ENCODE data around the gene LAGE3.

The LAGE3 gene

DNA sequence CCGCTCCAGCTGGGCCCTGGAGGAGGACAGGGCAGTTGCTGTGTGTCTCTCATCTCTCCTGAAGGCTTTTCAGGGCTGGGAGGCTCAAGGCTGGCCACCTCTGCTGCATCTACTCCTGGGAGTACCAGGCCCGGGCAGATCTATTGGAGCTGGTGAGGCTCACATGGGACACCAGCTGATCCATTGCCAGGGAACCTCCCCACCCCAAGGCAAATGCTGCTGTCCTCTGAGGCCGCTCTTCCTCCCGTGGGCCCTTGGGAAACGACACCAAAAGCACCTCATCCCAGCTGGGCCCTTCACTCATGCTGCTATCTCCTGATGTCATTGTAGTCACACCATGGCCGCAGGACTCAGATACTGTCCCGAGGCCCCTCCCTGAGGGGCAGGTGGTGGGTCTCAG, 3.7 kb upstream of the LAGE3 start:
- Mint-ChIP-seq H3K27me3 (ENCODE audit: low read depth) (peaks cover 3% of the 10 kb centered on the region), H3K27ac (no peak overlapping the region), H3K4me1 (peaks cover under 1% of the 10 kb centered on the region), H3K4me3 (no peak overlapping the region), H3K36me3 (ENCODE audit: low read depth) (peaks cover 16% of the 10 kb centered on the region), H3K9me3 (peaks cover 11% of the 10 kb centered on the region)
- TF ChIP-seq, protein P1, sequence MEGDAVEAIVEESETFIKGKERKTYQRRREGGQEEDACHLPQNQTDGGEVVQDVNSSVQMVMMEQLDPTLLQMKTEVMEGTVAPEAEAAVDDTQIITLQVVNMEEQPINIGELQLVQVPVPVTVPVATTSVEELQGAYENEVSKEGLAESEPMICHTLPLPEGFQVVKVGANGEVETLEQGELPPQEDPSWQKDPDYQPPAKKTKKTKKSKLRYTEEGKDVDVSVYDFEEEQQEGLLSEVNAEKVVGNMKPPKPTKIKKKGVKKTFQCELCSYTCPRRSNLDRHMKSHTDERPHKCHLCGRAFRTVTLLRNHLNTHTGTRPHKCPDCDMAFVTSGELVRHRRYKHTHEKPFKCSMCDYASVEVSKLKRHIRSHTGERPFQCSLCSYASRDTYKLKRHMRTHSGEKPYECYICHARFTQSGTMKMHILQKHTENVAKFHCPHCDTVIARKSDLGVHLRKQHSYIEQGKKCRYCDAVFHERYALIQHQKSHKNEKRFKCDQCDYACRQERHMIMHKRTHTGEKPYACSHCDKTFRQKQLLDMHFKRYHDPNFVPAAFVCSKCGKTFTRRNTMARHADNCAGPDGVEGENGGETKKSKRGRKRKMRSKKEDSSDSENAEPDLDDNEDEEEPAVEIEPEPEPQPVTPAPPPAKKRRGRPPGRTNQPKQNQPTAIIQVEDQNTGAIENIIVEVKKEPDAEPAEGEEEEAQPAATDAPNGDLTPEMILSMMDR (IDR thresholded peaks at IDR 0.05; ENCODE audit: unreplicated experiment in 3 of 3) = no peak

- Mint-ChIP-seq H3K4me1 (no peaks in the 10 kb centered on the region), H3K4me3 (peak overlapping the region; percentile 6 to 60 (median 7)), H3K27ac (peak overlapping the region in 1 of 3 experiments; percentile 13), H3K36me3 (ENCODE audit: low read depth) (peaks cover 15% of the 10 kb centered on the region), H3K9me3 (peaks cover 10% of the 10 kb centered on the region), H3K27me3 (ENCODE audit: low read depth) (peaks cover 3% of the 10 kb centered on the region)
- TF ChIP-seq, protein P1 (IDR thresholded peaks at IDR 0.05; ENCODE audit: unreplicated experiment in 3 of 3) = no peak
Observed at GRCh38 chrX:154481911-154482601, 3.0 kb upstream of the LAGE3 start.

DNA sequence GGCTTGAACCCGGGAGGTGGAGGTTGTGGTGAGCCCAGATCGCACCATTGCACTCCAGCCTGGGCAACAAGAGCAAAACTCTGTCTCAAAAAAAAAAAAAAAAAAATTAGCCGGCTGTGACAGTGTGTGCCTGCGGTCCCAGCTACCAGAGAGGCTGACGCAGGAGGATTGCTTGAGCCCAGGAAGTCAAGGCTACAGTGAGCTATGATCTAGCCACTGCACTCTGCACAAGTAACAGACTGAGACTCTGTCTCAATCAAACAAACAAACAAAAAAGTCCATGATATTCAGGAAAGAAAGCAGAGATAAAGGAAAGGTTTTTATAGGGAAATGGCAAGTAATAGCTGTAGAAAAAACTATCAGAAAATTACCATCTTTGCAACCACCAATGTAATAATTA, 2.1 kb upstream of the LAGE3 start:
- Mint-ChIP-seq H3K27me3 (ENCODE audit: low read depth) (peaks cover 3% of the 10 kb centered on the region), H3K4me3 (peak overlapping the region in 1 of 3 experiments; percentile 18), H3K27ac (no peak overlapping the region), H3K9me3 (peaks cover 10% of the 10 kb centered on the region), H3K4me1 (no peaks in the 10 kb centered on the region), H3K36me3 (ENCODE audit: low read depth) (peaks cover 15% of the 10 kb centered on the region)
- TF ChIP-seq, protein P1 (IDR thresholded peaks at IDR 0.05; ENCODE audit: unreplicated experiment in 3 of 3) = no peak

DNA sequence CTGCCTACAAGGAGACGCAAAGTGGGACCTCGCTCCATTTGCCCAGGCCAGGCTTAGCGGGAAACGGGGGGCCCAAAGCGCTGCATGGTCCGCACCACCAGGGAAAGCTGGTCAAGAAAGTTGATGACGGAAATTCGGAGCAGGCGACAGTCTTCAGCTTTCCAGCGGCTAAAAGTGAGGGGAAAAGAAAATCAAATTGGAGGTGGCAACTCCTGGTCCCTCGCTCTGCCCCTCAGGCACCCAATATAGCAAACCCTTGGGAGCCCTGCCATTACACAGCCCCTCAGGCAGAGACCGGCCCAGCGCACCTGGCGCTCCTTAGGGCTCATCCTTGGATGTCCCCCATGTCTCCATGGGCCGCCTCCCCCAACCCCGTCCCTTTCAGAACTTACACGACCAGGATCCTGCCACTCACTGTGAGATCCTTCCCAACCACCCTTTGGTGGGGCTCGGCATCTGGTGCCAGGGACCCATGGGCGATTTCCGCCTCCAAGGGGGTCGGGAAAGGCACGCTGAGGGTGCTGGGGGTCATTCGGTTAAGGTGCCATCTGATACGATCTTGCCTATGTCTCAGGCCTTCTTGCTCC, 1.1 kb downstream of the LAGE3 start:
- Mint-ChIP-seq H3K4me3 (peak overlapping the region; percentile 83 to 87 (median 86)), H3K36me3 (ENCODE audit: low read depth) (peaks cover 21% of the 10 kb centered on the region), H3K4me1 (peaks cover 4% of the 10 kb centered on the region), H3K9me3 (peaks cover 19% of the 10 kb centered on the region), H3K27me3 (ENCODE audit: low read depth) (peaks cover 3% of the 10 kb centered on the region), H3K27ac (peak overlapping the region in 2 of 3 experiments; percentile 64 to 77)
- TF ChIP-seq, protein P1 (IDR thresholded peaks at IDR 0.05; ENCODE audit: unreplicated experiment in 3 of 3) = no peak

DNA sequence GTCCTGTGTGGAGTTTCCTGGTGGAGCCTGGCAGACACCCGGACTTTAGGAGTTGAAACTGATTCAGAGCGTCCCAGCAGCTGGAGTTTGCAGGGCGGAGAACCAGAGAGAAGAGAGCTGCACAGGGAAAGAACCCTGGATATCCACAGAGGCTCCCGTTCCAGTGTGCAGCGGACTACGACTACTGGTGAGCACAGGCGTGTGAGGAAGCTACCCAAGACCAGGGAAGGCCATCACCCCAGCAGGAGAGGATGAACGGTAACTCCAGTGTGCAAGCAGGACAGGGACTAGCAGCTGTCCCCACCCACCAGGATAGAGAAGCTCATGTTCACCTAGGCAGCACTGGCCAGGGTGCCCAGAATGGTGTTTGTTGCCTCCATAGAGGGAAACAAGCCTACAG, 2.3 kb downstream of the LAGE3 start:
- peaks cover 16% of the 10 kb centered on the region for H3K9me3 Mint-ChIP-seq
- TF ChIP-seq, protein P1 (IDR thresholded peaks at IDR 0.05; ENCODE audit: unreplicated experiment in 3 of 3) = no peak
- peaks cover 18% of the 10 kb centered on the region for H3K36me3 Mint-ChIP-seq (ENCODE audit: low read depth)
- no peak overlapping the region for H3K27ac Mint-ChIP-seq
- peak overlapping the region; percentile 11 to 70 (median 57) for H3K4me3 Mint-ChIP-seq
- H3K4me1 Mint-ChIP-seq = peaks cover 4% of the 10 kb centered on the region
- H3K27me3 Mint-ChIP-seq (ENCODE audit: low read depth) = no peaks in the 10 kb centered on the region

DNA sequence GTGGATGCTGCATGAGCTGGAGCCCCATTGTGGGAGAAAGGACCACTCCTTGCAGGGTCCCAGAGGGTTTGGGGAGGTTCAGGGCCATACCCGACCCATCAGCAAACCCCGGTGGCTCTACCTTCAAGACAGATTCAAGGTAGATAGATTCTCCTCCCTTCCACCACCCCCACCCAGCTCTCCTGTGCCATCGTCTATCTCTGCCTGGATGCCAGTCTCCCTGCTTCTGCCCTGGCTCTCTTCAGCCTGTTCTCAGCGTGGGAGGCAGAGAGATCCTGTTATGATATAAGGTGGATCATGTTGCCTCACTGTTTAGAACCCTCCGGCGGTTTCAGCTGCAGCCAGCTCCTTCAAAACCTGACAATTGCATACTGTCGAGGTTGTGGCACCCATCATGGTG, 5.4 kb downstream of the LAGE3 start:
- H3K27ac Mint-ChIP-seq = no peak overlapping the region
- H3K4me3 Mint-ChIP-seq = no peak overlapping the region
- TF ChIP-seq, protein P1 (IDR thresholded peaks at IDR 0.05; ENCODE audit: unreplicated experiment in 3 of 3) = no peak
- H3K27me3 Mint-ChIP-seq (ENCODE audit: low read depth) = no peaks in the 10 kb centered on the region
- peaks cover 28% of the 10 kb centered on the region for H3K36me3 Mint-ChIP-seq (ENCODE audit: low read depth)
- H3K4me1 Mint-ChIP-seq = peaks cover 4% of the 10 kb centered on the region
- peaks cover 9% of the 10 kb centered on the region for H3K9me3 Mint-ChIP-seq
